PC-9 (cell line): ENCODE results near the gene SEMA6C. TPM values are rescaled to one million over a fixed set of nuclear protein-coding genes. Genes with fewer than 3 reads are reported as not detected.
A peak's percentile ranks its signal among the peaks of the same experiment; 100 is the strongest.

Experiments used
- BruUV-seq: library from RNA; stranded (reverse); fragments of 400-500 nt; replicated peaks from 2 replicates; lab custom pipeline; 2021; lab: Mats Ljungman, UMichigan
- CTCF ChIA-PET: fragments of 300-600 bp; sonication (Branson Sonifier 250); formaldehyde crosslinking; loops from one replicate; lab custom pipeline; 2022; ENCODE audit warnings: antibody characterized with exemption; lab: Charles Lee
- POLR2A ChIA-PET: fragments of 300-600 bp; sonication (Branson Sonifier 250); formaldehyde crosslinking; loops from one replicate; lab custom pipeline; 2022; ENCODE audit warnings: antibody characterized with exemption; ENCODE audit not compliant: unreplicated experiment; lab: Charles Lee
- DNase-seq, 2 experiments: peaks; one replicate each; pipeline versions ENCODE4 v3.0.0 to v3.0.0-alpha.2; 2015 to 2022; ENCODE audit warnings: mixed read lengths in 1 of 2
- H2AFZ ChIP-seq: fragments of 200-600 bp; sonication (generic); 2 replicates; pipeline ENCODE4 v1.8.1; 2017; ENCODE audit warnings: antibody characterized with exemption
- H3F3A ChIP-seq: fragments of 200-600 bp; sonication (generic); 2 replicates; pipeline ENCODE4 v1.8.1; 2017; ENCODE audit warnings: antibody characterized with exemption, mild to moderate bottlenecking, low read depth; ENCODE audit not compliant: insufficient read depth
- H3K27ac ChIP-seq: fragments of 200-600 bp; sonication (generic); 2 replicates; pipeline ENCODE4 v1.6.1; 2016; ENCODE audit warnings: mixed run types
- H3K27me3 ChIP-seq: fragments of 200-600 bp; sonication (generic); 2 replicates; pipeline ENCODE4 v1.6.1; 2016; ENCODE audit warnings: low read depth, mixed run types; ENCODE audit not compliant: insufficient read depth
- H3K36me3 ChIP-seq: fragments of 200-600 bp; sonication (generic); 2 replicates; pipeline ENCODE4 v1.6.1; 2016; ENCODE audit warnings: low read depth, mixed run types
- H3K4me1 ChIP-seq: fragments of 200-600 bp; sonication (generic); replicated peaks from 2 replicates; pipeline ENCODE4 v1.6.1; 2016; ENCODE audit warnings: mixed run types; ENCODE audit not compliant: insufficient read depth
- H3K4me2 ChIP-seq: fragments of 200-600 bp; sonication (generic); 2 replicates; pipeline ENCODE4 v1.6.1; 2017; ENCODE audit warnings: mixed run types
- H3K4me3 ChIP-seq: fragments of 200-600 bp; sonication (generic); 2 replicates; pipeline ENCODE4 v1.6.1; 2016; ENCODE audit warnings: mixed run types
- H3K79me2 ChIP-seq: fragments of 200-600 bp; sonication (generic); 2 replicates; pipeline ENCODE4 v1.6.1; 2017; ENCODE audit warnings: low read depth, mixed run types
- H3K9me2 ChIP-seq: fragments of 200-600 bp; sonication (generic); 2 replicates; pipeline ENCODE4 v1.8.1; 2017; ENCODE audit warnings: mild to moderate bottlenecking; ENCODE audit not compliant: insufficient read depth
- H3K9me3 ChIP-seq: fragments of 200-600 bp; sonication (generic); 2 replicates; pipeline ENCODE4 v1.8.1; 2016; ENCODE audit warnings: low read depth; ENCODE audit not compliant: insufficient read depth
- H4K20me1 ChIP-seq: fragments of 200-600 bp; sonication (generic); 2 replicates; pipeline ENCODE4 v1.8.1; 2017; ENCODE audit not compliant: insufficient read depth
- EZH2 ChIP-seq: fragments of 200-600 bp; sonication (generic); IDR thresholded peaks from 2 replicates; pipeline ENCODE4 v1.8.0; 2017; ENCODE audit warnings: antibody characterized with exemption, low read depth
- intact Hi-C: fragments of 100-400 bp; cut with micrococcal nuclease; formaldehyde crosslinking; loops from one replicate; pipeline ENCODE4 v1.10.0; 2022; ENCODE audit not compliant: unreplicated experiment
- total RNA-seq: library from RNA; stranded (reverse); gene quantifications from 2 replicates; pipeline ENCODE4 v1.2.3, GENCODE V29; 2021
- TF ChIP-seq, protein P1 (sequence below): fragments of 200-600 bp; sonication (generic); conservative IDR thresholded peaks from 2 replicates; pipeline ENCODE4 v1.6.1; 2017; ENCODE audit warnings: mixed run types, antibody characterized with exemption, mild to moderate bottlenecking, moderate library complexity

The SEMA6C gene
- total RNA-seq, 1 experiment from 2014 or later, result 5.6 TPM

DNA sequence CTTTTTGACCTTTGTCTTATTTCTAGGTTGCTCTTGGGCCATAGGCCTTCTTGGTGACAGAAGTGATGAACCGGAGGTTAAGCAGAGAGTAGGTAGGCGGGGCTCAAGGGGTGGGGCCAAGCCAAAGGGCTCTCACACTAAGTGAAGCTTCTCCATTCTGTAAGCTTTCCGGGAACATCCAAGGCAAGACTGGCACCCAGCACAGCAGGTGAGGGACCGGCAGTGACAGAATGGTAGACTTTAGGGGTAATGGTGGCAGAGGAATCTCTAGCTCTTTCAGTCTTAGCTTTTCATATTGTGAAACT lies 10.0 kb upstream of the SEMA6C start, which contains the start of gene TNFAIP8L2:
Gene TNFAIP8L2, plus strand, starts transcription at position 135 of the 305 bp plus-strand sequence. CDS start 2,049 bp downstream, outside the sequence.
- no peak for TF ChIP-seq EZH2
- TF ChIP-seq, protein P1, sequence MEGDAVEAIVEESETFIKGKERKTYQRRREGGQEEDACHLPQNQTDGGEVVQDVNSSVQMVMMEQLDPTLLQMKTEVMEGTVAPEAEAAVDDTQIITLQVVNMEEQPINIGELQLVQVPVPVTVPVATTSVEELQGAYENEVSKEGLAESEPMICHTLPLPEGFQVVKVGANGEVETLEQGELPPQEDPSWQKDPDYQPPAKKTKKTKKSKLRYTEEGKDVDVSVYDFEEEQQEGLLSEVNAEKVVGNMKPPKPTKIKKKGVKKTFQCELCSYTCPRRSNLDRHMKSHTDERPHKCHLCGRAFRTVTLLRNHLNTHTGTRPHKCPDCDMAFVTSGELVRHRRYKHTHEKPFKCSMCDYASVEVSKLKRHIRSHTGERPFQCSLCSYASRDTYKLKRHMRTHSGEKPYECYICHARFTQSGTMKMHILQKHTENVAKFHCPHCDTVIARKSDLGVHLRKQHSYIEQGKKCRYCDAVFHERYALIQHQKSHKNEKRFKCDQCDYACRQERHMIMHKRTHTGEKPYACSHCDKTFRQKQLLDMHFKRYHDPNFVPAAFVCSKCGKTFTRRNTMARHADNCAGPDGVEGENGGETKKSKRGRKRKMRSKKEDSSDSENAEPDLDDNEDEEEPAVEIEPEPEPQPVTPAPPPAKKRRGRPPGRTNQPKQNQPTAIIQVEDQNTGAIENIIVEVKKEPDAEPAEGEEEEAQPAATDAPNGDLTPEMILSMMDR, result no peak
- H3K4me1 ChIP-seq, result no peaks in the 10 kb centered on the region
- DNase-seq, result no peak
- H3K9me3 ChIP-seq, result no peaks in the 10 kb centered on the region
- H2AFZ ChIP-seq, result no peak within 1 kb of the TSS
- intact Hi-C loops, result loop anchor here (1.0 to 5.0 kb wide), 4 partner anchors 56 to 899 kb away; partner anchors contain the start of genes CA14 and GABPB2
- H4K20me1 ChIP-seq, result no peaks in the 10 kb centered on the region
- no peaks in the 10 kb centered on the region for H3K27me3 ChIP-seq
- POLR2A ChIA-PET, result interaction anchor here (0.6 kb wide), 1 partner anchor 25 kb away, joined by 4 read pairs; no protein-coding TSS in a partner anchor
- no peaks in the 10 kb centered on the region for H3K79me2 ChIP-seq
- peaks cover 15% of the 10 kb centered on the region; the same call in 1 of the 2 replicates for H3F3A ChIP-seq
- H3K4me3 ChIP-seq, result no peak within 1 kb of the TSS
- H3K36me3 ChIP-seq, result no peaks in the 10 kb centered on the region
- CTCF ChIA-PET, result interaction anchor here (2.5 kb wide), 1 partner anchor 57 kb away, joined by 19 read pairs; no protein-coding TSS in a partner anchor
- no peak within 1 kb of the TSS for H3K4me2 ChIP-seq
- no peaks in the 10 kb centered on the region for H3K9me2 ChIP-seq
- H3K27ac ChIP-seq, result no peak within 1 kb of the TSS
- BruUV-seq, result no TSS peak

GRCh38 chr1:151147665-151148064 lies 1.2 kb upstream of the SEMA6C start:
- TF ChIP-seq, protein P1, result no peak
- no peak for TF ChIP-seq EZH2
- Histone ChIP-seq H3K36me3 (no peaks in the 10 kb centered on the region), H3K4me1 (peaks cover 5% of the 10 kb centered on the region), H4K20me1 (no peaks in the 10 kb centered on the region), H3K4me3 (no peak overlapping the region), H2AFZ (no peak overlapping the region), H3K27ac (no peak overlapping the region), H3K9me2 (no peaks in the 10 kb centered on the region), H3K4me2 (no peak overlapping the region), H3K27me3 (no peaks in the 10 kb centered on the region), H3K79me2 (no peaks in the 10 kb centered on the region), H3K9me3 (no peaks in the 10 kb centered on the region), H3F3A (no peaks in the 10 kb centered on the region)
- no TSS peak for BruUV-seq
- POLR2A ChIA-PET, result no interaction called here
- no peak for DNase-seq
- intact Hi-C loops, result no loop called here
- CTCF ChIA-PET, result no interaction called here

GRCh38 chr1:151147132-151147503 lies 687 bp upstream of the SEMA6C start:
- TSS peak; percentile 66 for BruUV-seq
- H3K4me3 ChIP-seq, result peak overlapping the region; percentile 78; the same call in 1 of the 2 replicates
- H3K9me3 ChIP-seq, result no peaks in the 10 kb centered on the region
- no peaks in the 10 kb centered on the region for H4K20me1 ChIP-seq
- H3K79me2 ChIP-seq, result no peaks in the 10 kb centered on the region
- peak overlapping the region; percentile 91 for H2AFZ ChIP-seq
- CTCF ChIA-PET, result no interaction called here
- POLR2A ChIA-PET, result no interaction called here
- DNase-seq, result no peak
- peak overlapping the region; percentile 98 for H3K4me2 ChIP-seq
- no peak overlapping the region for H3K27ac ChIP-seq
- TF ChIP-seq, protein P1, result no peak
- intact Hi-C loops, result no loop called here
- H3K9me2 ChIP-seq, result no peaks in the 10 kb centered on the region
- no peaks in the 10 kb centered on the region for H3K36me3 ChIP-seq
- no peaks in the 10 kb centered on the region for H3F3A ChIP-seq
- peaks cover 5% of the 10 kb centered on the region for H3K4me1 ChIP-seq
- H3K27me3 ChIP-seq, result no peaks in the 10 kb centered on the region
